GM12874 (cell line): ENCODE measurements around the gene CCNH.

ENCODE experiments used
- CTCF ChIP-seq: IDR thresholded peaks from 2 replicates; pipeline ENCODE4 v1.5.1; 2011; ENCODE audit warnings: low read depth, mild to moderate bottlenecking, control low read depth, low read length, moderate library complexity; ENCODE audit not compliant: insufficient read depth

Gene CCNH

DNA sequence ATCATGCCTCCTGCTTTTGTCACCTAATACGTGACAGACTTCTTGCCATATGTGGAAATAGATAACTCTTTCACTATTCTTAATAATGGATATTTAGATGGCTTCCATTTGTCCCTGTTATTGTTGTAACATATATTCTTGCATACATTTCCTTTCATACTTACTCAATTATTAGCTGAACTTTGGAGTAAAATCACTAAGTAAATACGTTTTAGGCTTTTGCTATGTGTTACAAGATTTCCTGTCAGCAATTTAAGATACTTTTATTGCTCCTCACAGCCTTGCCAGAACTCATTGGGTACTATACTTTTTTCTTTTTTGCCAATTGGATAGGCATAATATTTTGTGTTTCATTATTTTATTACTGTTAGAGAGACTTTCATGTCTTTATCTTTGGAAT lies 26.9 kb downstream of the CCNH start:
- TF ChIP-seq CTCF = no peak

DNA sequence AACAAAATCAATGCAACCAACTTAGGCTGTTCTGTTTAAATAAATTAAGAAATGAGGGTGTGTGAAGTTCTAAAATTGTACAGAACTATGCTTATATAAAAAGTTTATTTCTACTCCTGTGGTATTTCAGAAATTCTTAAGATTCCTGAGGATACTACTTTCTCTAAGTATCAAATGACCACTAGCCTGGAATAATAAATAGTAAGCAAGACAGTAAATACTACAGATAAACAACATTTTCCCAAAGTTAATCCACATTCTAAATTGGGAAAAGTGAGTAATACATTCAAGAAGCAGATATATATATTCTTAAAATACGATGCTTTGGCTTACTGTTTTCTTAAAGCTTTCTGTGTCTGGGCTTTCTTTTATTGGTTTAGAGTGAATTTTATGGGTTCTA lies 29.5 kb downstream of the CCNH start:
- TF ChIP-seq CTCF = no peak

DNA sequence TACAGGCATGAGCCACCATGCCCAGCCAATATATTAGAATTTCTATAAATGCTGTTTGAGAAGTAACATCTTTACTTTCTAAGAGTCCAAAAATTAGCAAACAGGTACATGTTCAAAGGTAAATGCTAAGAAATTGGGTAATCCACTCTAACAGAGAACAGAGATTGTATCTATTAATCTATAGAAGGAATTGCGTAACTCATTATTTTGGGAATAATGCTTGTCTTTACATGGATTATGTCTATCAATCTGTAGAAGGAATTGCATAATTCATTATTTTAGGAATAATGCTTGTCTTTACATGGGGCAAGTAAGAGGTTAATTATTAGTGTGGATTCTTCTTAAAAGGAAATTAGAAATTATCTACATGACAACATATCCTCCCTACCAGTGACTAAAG lies 30.5 kb downstream of the CCNH start:
- no peak for TF ChIP-seq CTCF

DNA sequence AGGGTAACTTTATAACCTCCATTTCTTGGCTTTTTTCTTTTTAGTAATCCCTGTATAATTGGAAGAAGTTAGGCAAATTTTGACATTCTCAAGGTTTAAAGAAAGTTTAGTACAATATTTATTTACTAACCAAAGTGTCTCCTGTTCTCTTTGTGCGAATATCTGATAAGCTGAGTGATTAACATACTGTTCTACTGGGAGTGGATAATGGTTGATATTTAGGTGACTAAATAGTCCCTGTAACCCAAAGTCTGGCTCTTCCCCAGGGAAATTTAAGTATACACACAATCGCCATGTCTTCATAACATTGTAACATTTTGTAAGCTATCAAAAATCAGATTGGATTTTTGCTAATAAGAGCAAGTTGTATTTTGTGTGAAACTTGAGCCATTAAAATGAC lies 40.0 kb downstream of the CCNH start:
- no peak for TF ChIP-seq CTCF

GRCh38 chr5:87369431-87369830 lies 43.3 kb downstream of the CCNH start:
- TF ChIP-seq CTCF = no peak

- TF ChIP-seq CTCF = no peak
Observed at GRCh38 chr5:87368601-87369000, 44.1 kb downstream of the CCNH start.

DNA sequence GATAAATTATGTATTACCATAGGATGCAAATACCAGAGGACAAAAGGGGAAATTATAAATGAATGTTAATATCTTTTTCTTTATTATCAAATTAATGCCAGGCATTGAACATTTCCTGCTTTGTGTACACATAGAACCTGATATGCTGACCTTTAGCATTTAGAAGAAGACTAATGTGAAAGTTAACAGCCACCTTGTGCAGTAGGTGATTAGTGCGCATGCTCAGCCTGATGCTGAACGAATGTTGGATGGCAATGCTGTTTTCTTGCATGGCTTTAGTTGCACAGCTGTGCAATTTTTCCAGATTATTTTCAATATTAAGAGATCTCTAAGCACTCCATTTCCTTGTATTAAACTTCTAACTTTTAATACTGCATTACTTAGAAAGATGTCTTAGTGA lies 45.5 kb downstream of the CCNH start:
- TF ChIP-seq CTCF = no peak
